Measurements from ENCODE around the gene TSPYL4.

DNA sequence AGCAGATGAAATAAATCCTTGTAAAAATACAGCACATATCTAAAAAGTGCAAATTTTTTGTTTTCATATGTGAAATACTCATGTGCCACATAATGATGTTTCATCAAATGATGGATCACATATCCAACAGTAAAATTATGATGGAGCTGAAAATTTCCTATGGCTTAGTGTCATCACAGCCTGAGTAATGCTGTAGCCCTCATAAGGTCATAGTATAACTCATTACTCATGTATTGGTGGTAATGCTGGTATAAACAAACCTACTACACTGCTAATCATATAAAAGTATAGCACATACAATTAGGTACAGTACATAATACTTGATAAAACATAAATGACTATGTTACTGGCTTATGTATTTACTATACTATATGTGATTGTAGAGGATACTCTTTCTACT lies 12.9 kb upstream of the TSPYL4 start:
- TF ChIP-seq POLR2AphosphoS5 (IDR thresholded peaks at IDR 0.05; ENCODE audit: low read depth, low read length) (no peak), POLR2A (IDR thresholded peaks at IDR 0.05; ENCODE audit: low read depth, low read length) (no peak), TAF1 (IDR thresholded peaks at IDR 0.05; ENCODE audit: borderline replicate concordance, low read depth, low read length) (no peak)
